Stimulated activated CD4-positive, alpha-beta T cell treated with anti-CD3 and anti-CD28 coated beads, Interleukin-2, amount 100 ng/mL, for 48 hours (primary cell): ENCODE data around the gene COL27A1.
"Not testable (repeated sequence)": the region's sequence is repeated elsewhere in the genome, so short reads cannot be mapped to it uniquely, and the experiment has no call there.

Experiments used
- DNase-seq, 2 donors: peaks; one replicate each; pipeline ENCODE4 v3.0.0-alpha.2; 2020

The COL27A1 gene

GRCh38 chr9:114311571-114312512 lies 156.5 kb downstream of the COL27A1 start:
- DNase-seq = no peak

- DNase-seq = no peak
Measured at GRCh38 chr9:114312513-114312875, 157.2 kb downstream of the COL27A1 start.

- DNase-seq = no peak
Measured at GRCh38 chr9:114313186-114313585, 157.8 kb downstream of the COL27A1 start.

GRCh38 chr9:114314256-114314867 lies 159.0 kb downstream of the COL27A1 start:
- DNase-seq = no peak

- DNase-seq = no peak
Measured at GRCh38 chr9:114314881-114315722, 159.8 kb downstream of the COL27A1 start.

GRCh38 chr9:114315723-114316363 lies 160.5 kb downstream of the COL27A1 start:
- no peak for DNase-seq

- no peak for DNase-seq
Measured at GRCh38 chr9:114316605-114317230, 161.4 kb downstream of the COL27A1 start.

- DNase-seq = no peak
Measured at GRCh38 chr9:114317665-114318357, 162.5 kb downstream of the COL27A1 start.

GRCh38 chr9:114318416-114318815 lies 163.1 kb downstream of the COL27A1 start:
- DNase-seq = no peak

GRCh38 chr9:114319147-114319546 lies 163.8 kb downstream of the COL27A1 start:
- no peak for DNase-seq

- DNase-seq = not testable (repeated sequence)
Measured at GRCh38 chr9:114320710-114321109, 165.4 kb downstream of the COL27A1 start.

GRCh38 chr9:114321759-114322158 lies 166.4 kb downstream of the COL27A1 start:
- DNase-seq = peak in 1 of 2 donors; percentile 23

- not testable (repeated sequence) for DNase-seq
Measured at GRCh38 chr9:114322160-114322818, 167.0 kb downstream of the COL27A1 start.

- not testable (repeated sequence) for DNase-seq
Measured at GRCh38 chr9:114322831-114323531, 167.6 kb downstream of the COL27A1 start, which contains the start of gene ORM1. Gene ORM1 (plus strand): TSS chr9:114323098. CDS start chr9:114323134, 36 bp downstream.

- not testable (repeated sequence) for DNase-seq
Measured at GRCh38 chr9:114323849-114324248, 168.5 kb downstream of the COL27A1 start.

GRCh38 chr9:114324492-114324891 lies 169.2 kb downstream of the COL27A1 start:
- no peak for DNase-seq

GRCh38 chr9:114324965-114325364 lies 169.6 kb downstream of the COL27A1 start:
- DNase-seq = not testable (repeated sequence)

GRCh38 chr9:114325684-114326254 lies 170.4 kb downstream of the COL27A1 start:
- not testable (repeated sequence) for DNase-seq

- DNase-seq = no peak
Measured at GRCh38 chr9:114327749-114328148, 172.4 kb downstream of the COL27A1 start.

- not testable (repeated sequence) for DNase-seq
Measured at GRCh38 chr9:114328357-114328820, 173.1 kb downstream of the COL27A1 start.
